Colonic mucosa (tissue), 4 donors: ENCODE results near the gene MTM1. TPM values are rescaled to one million over a fixed set of nuclear protein-coding genes. Genes with fewer than 3 reads are reported as not detected.

Experiments
- DNase-seq: peaks from one replicate; pipeline ENCODE4 v3.0.0-alpha.2; 2020
- H3K27ac ChIP-seq: fragments of 200-600 bp; one replicate; pipeline ENCODE4 v1.8.0; 2021
- H3K27me3 ChIP-seq: fragments of 200-600 bp; one replicate; pipeline ENCODE4 v1.8.0; 2021
- H3K36me3 ChIP-seq: fragments of 200-600 bp; one replicate; pipeline ENCODE4 v1.8.0; 2021
- H3K4me1 ChIP-seq: fragments of 200-600 bp; one replicate; pipeline ENCODE4 v1.8.0; 2021; ENCODE audit warnings: mild to moderate bottlenecking
- H3K4me3 ChIP-seq: fragments of 200-600 bp; one replicate; pipeline ENCODE4 v1.8.0; 2021
- H3K9ac ChIP-seq, 2 donors: one replicate each; pipeline ENCODE4 v1.7.0; 2013; ENCODE audit warnings: control low read depth in 2 of 2, low read depth in 2 of 2, low read length in 2 of 2
- H3K9me3 ChIP-seq: fragments of 200-600 bp; one replicate; pipeline ENCODE4 v1.8.0; 2021
- CTCF ChIP-seq: fragments of 200-600 bp; IDR thresholded peaks from one replicate; pipeline ENCODE4 v1.8.0; 2022; ENCODE audit warnings: antibody characterized with exemption, mild to moderate bottlenecking
- intact Hi-C: fragments of 100-400 bp; cut with DNase I; formaldehyde crosslinking; loops from one replicate; pipeline ENCODE4 v1.14.1; 2022
- total RNA-seq, 2 donors: library from RNA; stranded (reverse); fragmentation: NEBNext Ultra II Directional in 1 of 2; extraction: Animal tissue kit (Norgen Biotek cat#: 25700) in 1 of 2; gene quantifications; one replicate each; pipeline ENCODE4 v1.2.1, GENCODE V29; 2021
- donor health status: healthy.
- donor health status: DM: no; HTN: no; CAD: no.
- donor health status: DM: no; HTN: no; CAD: no.

The MTM1 gene
- total RNA-seq, 2 donors from 2014 or later: 36.8 to 61.3 TPM

- no peaks in the 10 kb centered on the region for H3K9me3 ChIP-seq
- H3K27ac ChIP-seq: no peak overlapping the region
- intact Hi-C loops: no loop called here
- TF ChIP-seq CTCF: peak; percentile 62
- no peak overlapping the region for H3K4me3 ChIP-seq
- H3K4me1 ChIP-seq: no peaks in the 10 kb centered on the region
- DNase-seq: no peak
- H3K9ac ChIP-seq: no peak overlapping the region
- no peaks in the 10 kb centered on the region for H3K27me3 ChIP-seq
- no peaks in the 10 kb centered on the region for H3K36me3 ChIP-seq
These were observed 115.2 kb downstream of the MTM1 start for GRCh38 chrX:150683536-150684146.

- Histone ChIP-seq H3K9me3 (no peaks in the 10 kb centered on the region), H3K9ac (no peak overlapping the region), H3K27ac (no peak overlapping the region), H3K4me3 (no peak overlapping the region), H3K4me1 (no peaks in the 10 kb centered on the region), H3K36me3 (no peaks in the 10 kb centered on the region), H3K27me3 (no peaks in the 10 kb centered on the region)
- DNase-seq: no peak
- intact Hi-C loops: no loop called here
- no peak for TF ChIP-seq CTCF
These were observed 120.6 kb downstream of the MTM1 start for GRCh38 chrX:150688911-150689451.

- Histone ChIP-seq H3K9me3 (no peaks in the 10 kb centered on the region), H3K36me3 (no peaks in the 10 kb centered on the region), H3K4me3 (no peak overlapping the region), H3K4me1 (no peaks in the 10 kb centered on the region), H3K27ac (no peak overlapping the region), H3K27me3 (no peaks in the 10 kb centered on the region), H3K9ac (no peak overlapping the region)
- intact Hi-C loops: no loop called here
- TF ChIP-seq CTCF: no peak
- no peak for DNase-seq
These were observed 121.7 kb downstream of the MTM1 start for GRCh38 chrX:150690126-150690525.

- H3K9ac ChIP-seq: no peak overlapping the region
- TF ChIP-seq CTCF: no peak
- H3K36me3 ChIP-seq: no peaks in the 10 kb centered on the region
- peak overlapping the region; percentile 36 for H3K27ac ChIP-seq
- intact Hi-C loops: no loop called here
- no peaks in the 10 kb centered on the region for H3K9me3 ChIP-seq
- H3K4me1 ChIP-seq: no peaks in the 10 kb centered on the region
- H3K27me3 ChIP-seq: no peaks in the 10 kb centered on the region
- H3K4me3 ChIP-seq: no peak overlapping the region
- DNase-seq: no peak
These were observed 123.9 kb downstream of the MTM1 start for GRCh38 chrX:150692296-150692695.

GRCh38 chrX:150692831-150693724 lies 124.7 kb downstream of the MTM1 start, which contains the start of gene MTMR1:
MTMR1 (plus strand) TSS chrX:150693396; CDS start chrX:150693531, 135 bp downstream.
- intact Hi-C loops: no loop called here
- H3K27me3 ChIP-seq: no peaks in the 10 kb centered on the region
- DNase-seq: peak; percentile 34
- no peaks in the 10 kb centered on the region for H3K36me3 ChIP-seq
- no peaks in the 10 kb centered on the region for H3K9me3 ChIP-seq
- no peaks in the 10 kb centered on the region for H3K4me1 ChIP-seq
- H3K4me3 ChIP-seq: peak within 1 kb of the TSS; percentile 42
- H3K9ac ChIP-seq: peak within 1 kb of the TSS; percentile 61 to 66
- TF ChIP-seq CTCF: no peak
- peak within 1 kb of the TSS; percentile 82 for H3K27ac ChIP-seq
